SIG-M5 treated with dmso at 0.1 percent for 504 hours (cell line): Measurements from ENCODE around the gene BBIP1.

Experiments
- DNase-seq: peaks from one replicate; lab custom pipeline; 2025; ENCODE audit not compliant: unreplicated experiment; lab: John Stamatoyannopoulos, UW

The BBIP1 gene

GRCh38 chr10:110885932-110886674 lies 32.9 kb downstream of the BBIP1 start:
- no peak for DNase-seq

DNA sequence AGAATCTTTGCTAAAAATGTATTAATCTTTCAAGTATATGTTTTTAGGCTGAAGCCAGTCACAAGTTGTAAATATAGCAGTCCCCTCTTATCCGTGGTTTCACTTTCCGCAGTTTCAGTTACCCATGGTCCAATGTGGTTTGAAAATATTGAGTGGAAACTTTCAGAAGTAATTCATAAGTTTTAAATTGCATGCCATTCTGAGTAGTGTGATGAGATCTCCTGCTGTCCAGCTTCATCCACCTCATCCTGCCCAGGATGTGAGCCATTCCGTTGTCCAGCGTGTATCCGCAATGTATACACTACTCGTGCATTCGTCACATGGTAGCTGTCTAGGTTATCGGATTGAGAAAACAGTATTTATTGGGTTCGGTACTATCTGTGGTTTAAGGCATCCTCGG lies 35.1 kb downstream of the BBIP1 start:
- no peak for DNase-seq

DNA sequence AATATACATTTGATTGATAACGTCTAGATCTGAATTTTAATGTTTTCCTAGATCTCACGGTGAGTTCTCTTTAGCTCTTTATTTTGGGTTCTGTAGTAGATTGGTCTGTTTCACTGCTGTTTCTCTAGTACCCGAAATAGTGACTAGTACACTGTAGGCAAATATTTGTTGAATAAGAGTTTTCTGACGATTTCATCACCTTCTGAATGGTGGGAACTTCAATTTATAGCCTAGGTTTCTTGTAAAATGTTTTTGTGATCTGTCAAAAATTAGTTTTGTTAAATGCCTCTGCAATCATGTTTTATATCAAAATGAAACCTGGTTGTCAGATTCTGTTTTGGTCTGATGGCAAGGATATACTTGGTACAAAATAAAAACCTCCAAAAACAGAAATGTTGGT lies 37.1 kb downstream of the BBIP1 start:
- DNase-seq: no peak

- no peak for DNase-seq
Measured at GRCh38 chr10:110881247-110881646, 37.7 kb downstream of the BBIP1 start.

- no peak for DNase-seq
Measured at GRCh38 chr10:110880012-110880411, 39.0 kb downstream of the BBIP1 start.

- DNase-seq: no peak
Measured at GRCh38 chr10:110876788-110877187, 42.2 kb downstream of the BBIP1 start.

GRCh38 chr10:110876000-110876399 lies 43.0 kb downstream of the BBIP1 start:
- no peak for DNase-seq

DNA sequence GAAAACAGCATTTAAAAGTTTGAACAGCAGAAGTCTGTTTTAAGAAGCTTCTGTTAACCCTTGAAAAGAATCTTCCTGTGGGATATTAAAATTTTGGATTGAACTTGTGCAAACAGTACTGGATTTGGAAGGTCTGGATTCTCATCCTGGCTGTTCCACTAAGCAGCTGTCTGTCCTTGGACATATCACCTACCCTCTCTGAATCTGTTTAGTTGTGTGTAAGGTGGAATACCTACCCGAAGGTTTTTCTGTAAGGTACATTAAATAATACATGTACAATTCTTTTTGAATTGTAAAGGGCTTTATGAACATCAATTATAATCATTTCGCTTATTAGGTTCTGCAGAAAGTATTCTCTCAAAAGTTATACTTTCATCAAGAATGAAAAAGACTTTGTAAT lies 45.0 kb downstream of the BBIP1 start:
- DNase-seq: no peak

DNA sequence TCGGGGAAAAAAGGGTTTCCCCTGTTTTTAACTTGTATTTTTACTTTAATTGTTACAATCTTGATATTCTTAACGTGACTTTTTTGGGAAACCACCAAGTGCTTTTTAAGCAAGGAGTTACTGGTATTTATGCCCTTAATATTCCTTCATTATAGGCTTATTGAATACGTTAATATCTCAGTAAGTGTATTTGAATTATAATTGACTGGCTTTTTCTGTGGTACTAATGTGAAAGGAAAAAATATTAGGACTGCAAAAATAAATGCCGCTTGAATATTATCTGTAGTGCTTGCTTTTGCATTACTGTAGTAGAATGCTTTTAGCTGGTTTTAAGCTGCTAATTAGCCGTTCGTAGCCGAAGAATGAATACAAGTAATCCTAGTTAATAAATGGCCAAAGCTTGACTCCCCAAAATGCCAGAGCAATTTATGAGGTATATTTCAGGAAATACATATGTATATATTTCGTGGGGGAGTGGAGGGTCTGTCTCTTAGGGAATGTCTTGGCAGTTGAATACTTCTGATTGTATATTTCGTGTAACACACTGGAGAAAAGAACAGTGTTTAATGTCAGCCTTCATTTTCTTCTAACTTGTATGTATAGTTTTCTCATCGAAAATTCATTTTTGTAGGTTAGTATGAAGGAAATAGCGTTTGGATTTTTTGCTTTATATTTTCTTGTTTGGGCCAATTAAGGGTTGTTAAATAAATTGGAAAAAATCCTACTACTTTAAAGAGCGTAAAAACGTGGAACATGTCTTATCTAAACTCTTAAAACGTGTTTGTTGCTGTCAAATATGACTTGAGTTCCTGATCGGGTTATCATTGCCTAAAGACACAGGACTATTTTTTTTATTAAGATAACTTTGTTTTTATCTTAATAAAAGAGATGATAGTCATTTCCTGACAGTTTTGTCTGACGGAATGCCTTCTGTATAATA lies 45.7 kb downstream of the BBIP1 start:
- DNase-seq: no peak

DNA sequence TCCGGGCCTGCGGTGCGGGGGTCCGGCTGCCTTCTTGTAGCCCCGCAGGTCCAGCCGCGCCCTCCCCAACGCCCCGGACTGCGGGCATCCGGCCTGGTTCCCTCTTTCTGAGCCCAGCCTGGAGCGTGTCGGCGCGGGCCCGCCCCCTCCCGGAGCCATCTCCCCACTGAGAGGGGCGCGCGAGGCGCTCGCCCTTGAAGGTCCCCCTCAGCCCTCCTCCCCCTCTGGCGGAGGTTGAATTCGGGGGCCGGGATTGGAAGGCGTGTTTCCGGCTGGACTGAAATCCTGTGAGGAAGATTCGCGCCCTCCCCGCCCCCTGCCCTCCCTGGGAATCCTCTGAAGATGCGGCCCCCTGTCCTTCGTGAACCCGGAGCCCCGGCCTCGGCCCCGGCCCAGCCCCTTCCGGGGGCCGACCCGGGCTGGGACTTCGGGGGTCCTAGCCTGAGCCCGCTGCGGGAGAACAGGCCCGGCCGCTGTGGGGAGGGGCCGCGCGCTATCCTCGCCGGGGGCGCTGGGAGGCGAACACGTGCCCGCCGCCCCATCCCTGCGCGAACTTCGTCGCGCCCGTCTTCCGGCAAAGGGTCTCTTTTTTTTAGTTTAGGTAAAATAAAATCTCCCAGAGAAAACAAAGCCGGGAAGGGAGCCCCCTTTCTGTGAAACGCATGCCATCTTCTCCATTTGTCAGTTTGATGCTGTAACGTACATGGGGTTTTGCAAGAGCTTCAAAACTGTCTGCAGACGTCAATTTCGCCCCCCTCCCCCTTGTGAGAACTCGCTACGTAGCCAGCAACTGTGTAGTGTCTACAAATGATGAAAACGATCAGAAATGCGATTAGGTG lies 46.6 kb downstream of the BBIP1 start:
- DNase-seq: peak; percentile 88

DNA sequence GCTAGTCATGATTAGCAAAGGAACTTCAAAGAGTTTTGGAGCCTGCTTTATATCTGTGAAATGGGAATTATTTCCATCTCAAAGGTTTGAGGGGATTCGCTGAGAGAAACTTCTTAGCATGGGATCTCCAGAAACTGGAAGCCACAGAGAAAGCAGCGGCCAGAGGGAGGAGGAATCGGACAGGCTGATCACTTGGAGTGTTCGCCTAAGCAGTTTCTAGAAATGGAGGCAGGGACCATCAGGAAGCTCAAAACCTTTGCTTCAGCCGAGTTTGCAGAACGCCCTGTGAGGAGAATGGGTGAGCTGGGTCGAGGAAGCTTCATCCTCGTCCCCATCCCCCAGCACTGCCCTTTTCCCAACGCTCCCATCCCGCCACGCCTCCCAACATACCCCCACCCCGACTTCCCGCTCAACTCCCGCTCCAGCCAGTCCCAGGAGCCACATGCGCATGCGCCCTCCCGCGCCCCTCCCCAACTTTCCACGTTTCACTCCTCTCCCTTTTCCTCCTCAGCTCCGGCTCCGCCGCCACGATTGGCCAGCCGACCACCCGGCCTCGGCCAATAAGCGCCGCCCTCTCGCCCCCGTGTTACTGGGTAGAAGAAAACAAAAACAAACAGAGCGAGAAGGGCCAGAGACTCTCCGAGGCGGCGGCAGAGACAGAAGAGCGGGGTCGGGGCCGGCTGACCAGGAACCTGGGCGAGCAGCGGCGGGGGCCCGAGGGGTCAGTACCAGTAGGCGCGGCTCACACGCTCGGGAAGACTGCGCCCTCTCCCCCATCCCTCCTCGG lies 47.5 kb downstream of the BBIP1 start, which contains the start of gene PDCD4:
Gene PDCD4 (plus strand): TSS at position 631 of the 787 bp plus-strand sequence. CDS start 4,100 bp downstream, outside the sequence.
- DNase-seq: peak; percentile 90

DNA sequence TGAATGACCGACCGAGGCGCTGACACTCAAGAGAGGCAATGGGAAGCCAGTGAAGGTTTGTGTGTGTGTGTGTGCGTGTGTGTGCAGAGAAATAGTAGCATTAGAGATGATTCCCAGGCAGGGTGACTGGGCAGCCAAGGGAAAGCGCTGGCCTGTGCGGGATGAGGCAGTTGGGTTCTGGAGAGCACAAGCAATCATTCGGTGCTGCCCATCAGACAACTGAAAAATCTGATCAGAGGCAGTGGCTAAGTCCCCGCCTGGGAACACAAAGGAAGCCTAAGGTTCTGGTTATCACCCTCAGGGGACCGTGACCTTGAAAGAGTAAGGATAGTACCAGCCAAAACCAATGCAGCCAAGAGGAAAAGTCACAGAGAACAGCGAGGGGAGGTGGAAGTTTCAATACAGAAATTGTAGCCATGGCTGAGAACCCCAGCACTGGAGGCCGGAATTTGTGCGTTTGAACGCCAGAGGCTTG lies 48.1 kb downstream of the BBIP1 start:
- no peak for DNase-seq

- DNase-seq: no peak
Measured at GRCh38 chr10:110868981-110869380, 50.0 kb downstream of the BBIP1 start.

GRCh38 chr10:110867807-110868465 lies 51.0 kb downstream of the BBIP1 start:
- no peak for DNase-seq

- peak; percentile 90 for DNase-seq
Measured at GRCh38 chr10:110867011-110867806, 51.8 kb downstream of the BBIP1 start.

DNA sequence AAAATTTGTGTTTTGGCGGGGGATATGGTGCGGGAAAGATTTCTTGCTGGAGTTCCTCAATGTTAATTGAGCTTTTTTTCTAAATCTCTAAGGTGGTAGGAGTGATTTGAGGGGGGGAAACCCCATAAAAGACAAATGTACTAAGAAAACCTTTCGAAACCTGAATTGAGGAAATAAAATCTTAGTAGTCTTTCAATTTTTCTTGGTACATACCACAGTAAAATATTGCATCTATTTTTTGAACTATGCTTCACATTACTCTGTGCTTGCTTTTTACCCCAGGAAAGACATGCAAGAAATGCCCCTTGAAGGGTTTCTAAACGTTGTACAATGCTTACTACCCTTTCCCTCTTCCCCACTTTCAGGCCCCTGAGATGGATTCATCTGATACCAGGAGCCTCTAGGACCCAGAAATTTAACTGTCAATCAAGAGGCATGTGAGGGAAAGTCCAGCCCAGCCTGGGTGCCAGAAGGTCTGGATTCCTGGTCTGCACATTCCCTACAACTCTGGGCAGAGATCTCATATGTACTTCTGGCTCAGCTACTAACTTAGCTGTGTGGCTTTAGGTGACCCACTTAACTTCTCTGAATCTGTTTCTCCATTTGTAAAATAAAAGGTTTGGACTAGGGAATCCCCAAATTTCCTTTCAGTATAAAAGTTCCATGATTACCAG lies 53.0 kb downstream of the BBIP1 start:
- DNase-seq: no peak

GRCh38 chr10:110865186-110865808 lies 53.7 kb downstream of the BBIP1 start:
- peak; percentile 19 for DNase-seq

DNA sequence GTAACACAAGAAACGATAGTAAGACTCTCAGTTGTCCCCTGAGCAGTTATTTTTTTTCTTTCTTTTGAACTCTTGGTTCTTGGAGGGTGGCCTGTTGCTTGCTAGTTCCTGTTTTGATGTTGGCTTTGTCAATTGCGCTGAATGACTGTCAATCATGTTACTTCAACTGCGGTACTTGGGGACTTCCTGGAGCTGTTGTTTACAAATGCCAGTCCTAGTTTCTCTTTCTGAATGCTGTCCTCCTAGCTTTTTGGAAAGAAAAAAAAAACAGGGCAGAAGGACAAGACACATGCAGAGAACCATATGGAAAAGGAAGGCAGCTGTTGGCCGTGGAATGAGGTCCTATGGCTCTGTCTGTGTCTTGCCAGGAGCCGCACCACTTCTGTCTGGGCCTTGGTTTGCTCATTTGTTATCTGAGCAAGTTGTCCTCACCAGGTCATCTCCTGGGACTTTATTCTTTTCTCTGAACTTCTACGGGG lies 54.3 kb downstream of the BBIP1 start:
- DNase-seq: peak; percentile 88
